GM12864 (cell line): ENCODE results near the gene FAS.

Source experiments
- DNase-seq: peaks from one replicate; pipeline ENCODE4 v3.0.0-alpha.2; 2011; ENCODE audit warnings: low read depth
- H3K4me3 ChIP-seq: 2 replicates; pipeline ENCODE4 v1.5.1; 2011; ENCODE audit warnings: mild to moderate bottlenecking, low read depth, low read length, control low read depth
- TF ChIP-seq, protein P1 (sequence below): IDR thresholded peaks from 2 replicates; pipeline ENCODE4 v1.5.1; 2011; ENCODE audit warnings: low read depth, mild to moderate bottlenecking, moderate library complexity, low read length, control low read depth, inconsistent platforms; ENCODE audit errors: missing control alignments

Gene FAS

DNA sequence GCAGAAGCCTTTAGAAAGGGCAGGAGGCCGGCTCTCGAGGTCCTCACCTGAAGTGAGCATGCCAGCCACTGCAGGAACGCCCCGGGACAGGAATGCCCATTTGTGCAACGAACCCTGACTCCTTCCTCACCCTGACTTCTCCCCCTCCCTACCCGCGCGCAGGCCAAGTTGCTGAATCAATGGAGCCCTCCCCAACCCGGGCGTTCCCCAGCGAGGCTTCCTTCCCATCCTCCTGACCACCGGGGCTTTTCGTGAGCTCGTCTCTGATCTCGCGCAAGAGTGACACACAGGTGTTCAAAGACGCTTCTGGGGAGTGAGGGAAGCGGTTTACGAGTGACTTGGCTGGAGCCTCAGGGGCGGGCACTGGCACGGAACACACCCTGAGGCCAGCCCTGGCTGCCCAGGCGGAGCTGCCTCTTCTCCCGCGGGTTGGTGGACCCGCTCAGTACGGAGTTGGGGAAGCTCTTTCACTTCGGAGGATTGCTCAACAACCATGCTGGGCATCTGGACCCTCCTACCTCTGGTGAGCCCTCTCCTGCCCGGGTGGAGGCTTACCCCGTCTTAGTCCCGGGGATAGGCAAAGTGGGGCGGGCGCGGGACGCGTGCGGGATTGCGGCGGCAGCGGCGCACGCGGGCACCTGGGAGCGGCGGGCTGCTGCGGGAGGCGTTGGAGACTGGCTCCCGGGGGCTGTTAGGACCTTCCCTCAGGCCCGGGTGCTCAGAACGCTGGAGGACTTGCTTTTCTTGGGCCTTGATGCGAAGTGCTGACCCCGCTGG, at the start of gene FAS:
TSS of gene FAS (plus strand) at position 415 of the 777 bp plus-strand sequence. CDS start at position 494, 79 bp downstream.
- TF ChIP-seq, protein P1, sequence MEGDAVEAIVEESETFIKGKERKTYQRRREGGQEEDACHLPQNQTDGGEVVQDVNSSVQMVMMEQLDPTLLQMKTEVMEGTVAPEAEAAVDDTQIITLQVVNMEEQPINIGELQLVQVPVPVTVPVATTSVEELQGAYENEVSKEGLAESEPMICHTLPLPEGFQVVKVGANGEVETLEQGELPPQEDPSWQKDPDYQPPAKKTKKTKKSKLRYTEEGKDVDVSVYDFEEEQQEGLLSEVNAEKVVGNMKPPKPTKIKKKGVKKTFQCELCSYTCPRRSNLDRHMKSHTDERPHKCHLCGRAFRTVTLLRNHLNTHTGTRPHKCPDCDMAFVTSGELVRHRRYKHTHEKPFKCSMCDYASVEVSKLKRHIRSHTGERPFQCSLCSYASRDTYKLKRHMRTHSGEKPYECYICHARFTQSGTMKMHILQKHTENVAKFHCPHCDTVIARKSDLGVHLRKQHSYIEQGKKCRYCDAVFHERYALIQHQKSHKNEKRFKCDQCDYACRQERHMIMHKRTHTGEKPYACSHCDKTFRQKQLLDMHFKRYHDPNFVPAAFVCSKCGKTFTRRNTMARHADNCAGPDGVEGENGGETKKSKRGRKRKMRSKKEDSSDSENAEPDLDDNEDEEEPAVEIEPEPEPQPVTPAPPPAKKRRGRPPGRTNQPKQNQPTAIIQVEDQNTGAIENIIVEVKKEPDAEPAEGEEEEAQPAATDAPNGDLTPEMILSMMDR: no peak
- H3K4me3 ChIP-seq: peak within 1 kb of the TSS; percentile 90
- peak; percentile 75 for DNase-seq

DNA sequence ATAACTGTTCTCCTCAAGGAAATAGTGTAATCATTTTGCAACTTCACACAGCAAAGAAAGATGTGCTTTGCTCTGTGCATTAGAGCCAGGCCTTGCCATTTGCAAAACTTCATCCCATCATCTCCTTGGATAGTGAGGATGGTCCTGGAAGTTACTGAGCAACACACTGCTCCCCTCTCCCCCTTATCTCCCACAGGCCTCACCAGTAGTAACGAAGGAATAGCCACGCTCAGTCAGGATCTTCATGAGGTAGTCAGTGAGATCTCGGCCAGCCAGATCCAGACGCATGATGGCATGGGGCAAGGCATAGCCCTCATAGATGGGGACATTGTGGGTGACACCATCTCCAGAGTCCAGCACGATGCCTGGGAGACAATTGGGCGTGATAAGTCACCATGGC, 49.6 kb upstream of the FAS start:
- H3K4me3 ChIP-seq: no peak overlapping the region
- TF ChIP-seq, protein P1: no peak
- DNase-seq: no peak

DNA sequence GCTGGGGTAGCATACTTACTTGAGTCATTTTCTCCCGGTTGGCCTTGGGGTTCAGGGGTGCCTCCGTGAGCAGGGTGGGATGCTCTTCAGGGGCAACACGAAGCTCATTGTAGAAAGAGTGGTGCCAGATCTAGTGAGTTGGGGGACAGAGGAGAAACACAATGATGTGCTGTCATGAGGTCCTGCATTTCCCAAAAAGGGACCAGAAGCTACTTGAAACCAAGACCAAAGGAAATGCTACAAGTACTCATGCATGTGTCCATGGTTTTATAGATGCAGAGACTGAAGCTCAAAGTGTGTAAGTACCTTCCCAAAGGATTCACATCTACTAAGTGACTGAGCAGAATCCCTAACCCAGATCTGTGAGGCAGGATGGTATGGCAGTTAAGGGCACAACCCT, 46.8 kb upstream of the FAS start:
- TF ChIP-seq, protein P1: no peak
- no peak overlapping the region for H3K4me3 ChIP-seq
- DNase-seq: no peak

DNA sequence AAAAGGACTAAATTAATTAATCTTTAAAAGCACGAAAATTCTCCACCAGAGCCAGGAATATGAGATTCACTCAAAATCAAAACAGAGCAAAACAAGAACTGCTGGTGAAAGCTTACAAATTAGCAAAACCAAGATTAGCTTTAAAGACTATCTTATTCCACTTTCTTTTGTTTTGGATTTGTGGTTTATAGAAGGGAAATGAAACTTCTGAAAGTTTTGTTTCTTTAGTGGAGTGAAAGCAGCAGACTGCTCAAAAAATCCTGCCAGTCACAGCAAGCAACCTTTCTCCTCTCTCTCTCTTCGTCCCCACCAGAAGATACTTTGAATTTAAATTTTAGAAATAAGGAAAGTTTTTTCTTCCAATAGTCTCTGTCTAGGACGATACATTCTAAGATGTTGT, 45.8 kb upstream of the FAS start:
- no peak for DNase-seq
- TF ChIP-seq, protein P1: no peak
- no peak overlapping the region for H3K4me3 ChIP-seq

DNA sequence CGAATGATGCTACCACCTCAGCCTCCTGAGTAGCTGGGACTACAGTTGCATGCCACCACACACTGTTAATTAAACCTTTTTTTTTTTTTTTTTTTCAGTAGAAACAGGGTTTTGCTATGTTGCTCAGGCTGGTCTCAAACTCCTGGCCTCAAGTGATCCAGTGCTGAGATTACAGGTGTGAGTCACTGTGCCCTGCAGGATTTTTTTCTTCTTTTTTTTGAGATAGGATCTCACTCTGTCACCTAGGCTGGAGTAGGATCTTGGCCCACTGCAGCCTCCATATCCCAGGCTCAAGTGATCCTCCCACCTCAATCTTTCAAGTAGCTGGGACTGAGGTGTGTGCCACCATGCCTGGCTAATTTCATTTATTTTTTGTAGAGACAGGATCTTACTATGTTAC, 44.4 kb upstream of the FAS start:
- TF ChIP-seq, protein P1: no peak

DNA sequence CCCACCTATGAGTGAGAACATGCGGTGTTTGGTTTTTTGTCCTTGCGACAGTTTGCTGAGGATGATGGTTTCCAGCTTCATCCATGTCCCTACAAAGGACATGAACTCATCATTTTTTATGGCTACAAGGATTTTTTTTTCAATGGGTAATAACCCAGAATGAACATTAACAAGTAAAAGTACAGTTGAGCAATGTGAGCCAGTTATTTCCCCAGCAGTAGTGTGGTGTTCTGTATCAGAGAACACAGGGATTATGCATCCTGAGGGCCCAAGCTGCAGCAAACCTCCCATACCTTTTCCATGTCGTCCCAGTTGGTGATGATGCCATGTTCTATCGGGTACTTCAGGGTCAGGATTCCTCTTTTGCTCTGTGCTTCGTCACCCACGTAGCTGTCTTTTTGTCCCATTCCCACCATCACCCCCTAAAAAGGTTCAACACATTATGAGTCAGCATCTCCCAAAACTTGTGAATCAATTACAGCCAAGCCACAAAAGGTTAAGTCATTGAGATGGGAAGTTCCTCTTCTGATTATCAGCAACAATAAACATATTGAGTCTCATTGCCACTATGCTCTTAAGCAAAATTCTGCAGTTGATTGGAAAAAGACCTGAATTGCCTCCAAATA, 43.5 kb upstream of the FAS start:
- TF ChIP-seq, protein P1: no peak
- no peak overlapping the region for H3K4me3 ChIP-seq
- DNase-seq: no peak

More for the DNA sequence above, 44.4 kb upstream of the FAS start:
- DNase-seq: no peak
- no peak overlapping the region for H3K4me3 ChIP-seq
